HEK293 (cell line): Measurements from ENCODE around the gene DDI1.

ENCODE experiments used
- CTCF ChIA-PET: fragments of 350-600 bp; formaldehyde crosslinking; extraction: SDS; loops from one replicate; lab custom pipeline; 2021; ENCODE audit warnings: antibody characterized with exemption; lab: Yijun Ruan, JAX
- POLR2A ChIA-PET: fragments of 300-600 bp; formaldehyde crosslinking; extraction: SDS; loops from one replicate; lab custom pipeline; 2020; ENCODE audit warnings: antibody characterized with exemption, inconsistent platforms; lab: Yijun Ruan, JAX
- H3K27ac ChIP-seq: fragments of 200-500 bp; sonication (Bioruptor generic); 2 replicates; pipeline ENCODE4 v1.5.1; 2014; ENCODE audit warnings: low read depth, low read length, control low read depth, inconsistent platforms; ENCODE audit errors: extremely low read depth
- H3K36me3 ChIP-seq, 2 experiments: fragments of 200-500 bp in 1 of 2; sonication (Bioruptor generic) in 1 of 2; 1 replicate in 1 of 2; 2 replicates in 1 of 2; pipeline ENCODE4 v1.5.1; 2014 to 2017; ENCODE audit warnings: inconsistent platforms in 2 of 2, low read length in 2 of 2; ENCODE audit not compliant: control insufficient read depth in 2 of 2, insufficient read depth in 1 of 2
- H3K4me1 ChIP-seq: fragments of 200-500 bp; sonication (Bioruptor generic); 2 replicates; pipeline ENCODE4 v1.5.1; 2014; ENCODE audit warnings: mild to moderate bottlenecking, low read length, inconsistent platforms; ENCODE audit not compliant: control insufficient read depth, insufficient read depth
- H3K4me3 ChIP-seq: 2 replicates; pipeline ENCODE4 v1.5.1; 2011; ENCODE audit warnings: low read depth, mild to moderate bottlenecking, control low read depth, low read length, moderate library complexity
- H3K9me3 ChIP-seq: fragments of 200-500 bp; sonication (Bioruptor generic); 2 replicates; pipeline ENCODE4 v1.5.1; 2014; ENCODE audit warnings: low read depth, low read length, inconsistent platforms; ENCODE audit not compliant: control insufficient read depth, insufficient read depth
- AEBP2 ChIP-seq: fragments of 450-650 bp; formaldehyde crosslinking; IDR thresholded peaks from 2 replicates; pipeline ENCODE4 v1.5.1; 2016; ENCODE audit warnings: missing biosample characterization, missing genetic modification characterization, borderline replicate concordance
- FEZF1 ChIP-seq: fragments of 450-650 bp; formaldehyde crosslinking; IDR thresholded peaks from 2 replicates; pipeline ENCODE4 v1.5.1; 2016; ENCODE audit warnings: missing biosample characterization, missing genetic modification characterization
- KLF8 ChIP-seq: fragments of 450-650 bp; formaldehyde crosslinking; IDR thresholded peaks from 2 replicates; pipeline ENCODE4 v1.5.1; 2016; ENCODE audit warnings: missing biosample characterization, missing genetic modification characterization
- MEIS1 ChIP-seq: sonication (generic); formaldehyde crosslinking; IDR thresholded peaks from 2 replicates; pipeline ENCODE4 v1.8.1; 2022; ENCODE audit warnings: missing genetic modification reagents, mild to moderate bottlenecking, borderline replicate concordance
- SETDB1 ChIP-seq: IDR thresholded peaks from one replicate; pipeline ENCODE4 v1.6.1; 2017; ENCODE audit warnings: mild to moderate bottlenecking, low read length, moderate library complexity, mixed read lengths; ENCODE audit not compliant: insufficient read length
- SP2 ChIP-seq: fragments of 450-650 bp; formaldehyde crosslinking; IDR thresholded peaks from 2 replicates; pipeline ENCODE4 v1.5.1; 2016; ENCODE audit warnings: missing biosample characterization, missing genetic modification characterization
- YY2 ChIP-seq: fragments of 450-650 bp; formaldehyde crosslinking; IDR thresholded peaks from 2 replicates; pipeline ENCODE4 v1.5.1; 2016; ENCODE audit warnings: missing biosample characterization, missing genetic modification characterization
- ZBTB1 ChIP-seq: fragments of 450-650 bp; formaldehyde crosslinking; IDR thresholded peaks from 2 replicates; pipeline ENCODE4 v1.5.1; 2016; ENCODE audit warnings: missing biosample characterization, missing genetic modification characterization
- ZBTB17 ChIP-seq: fragments of 450-650 bp; formaldehyde crosslinking; IDR thresholded peaks from 2 replicates; pipeline ENCODE4 v1.5.1; 2016; ENCODE audit warnings: missing biosample characterization, missing genetic modification characterization
- ZNF10 ChIP-seq: fragments of 450-650 bp; formaldehyde crosslinking; IDR thresholded peaks from 2 replicates; pipeline ENCODE4 v1.5.1; 2017; ENCODE audit warnings: missing biosample characterization, missing genetic modification characterization
- ZNF155 ChIP-seq: fragments of 450-650 bp; formaldehyde crosslinking; IDR thresholded peaks from 2 replicates; pipeline ENCODE4 v1.5.1; 2016; ENCODE audit warnings: missing biosample characterization, missing genetic modification characterization
- ZNF174 ChIP-seq: fragments of 450-650 bp; formaldehyde crosslinking; IDR thresholded peaks from 2 replicates; pipeline ENCODE4 v1.5.0; 2017; ENCODE audit warnings: missing biosample characterization, mild to moderate bottlenecking, missing genetic modification characterization
- ZNF248 ChIP-seq: fragments of 450-650 bp; formaldehyde crosslinking; IDR thresholded peaks from 2 replicates; pipeline ENCODE4 v1.5.1; 2017; ENCODE audit warnings: missing biosample characterization, missing genetic modification characterization
- ZNF266 ChIP-seq: fragments of 450-650 bp; formaldehyde crosslinking; IDR thresholded peaks from 2 replicates; pipeline ENCODE4 v1.5.1; 2016; ENCODE audit warnings: missing biosample characterization, missing genetic modification characterization, low read depth
- ZNF280D ChIP-seq: fragments of 450-650 bp; formaldehyde crosslinking; IDR thresholded peaks from 2 replicates; pipeline ENCODE4 v1.5.1; 2016; ENCODE audit warnings: missing biosample characterization, missing genetic modification characterization
- ZNF341 ChIP-seq: fragments of 450-650 bp; formaldehyde crosslinking; IDR thresholded peaks from 2 replicates; pipeline ENCODE4; 2016; ENCODE audit warnings: low read depth, missing biosample characterization, missing genetic modification characterization
- ZNF350 ChIP-seq: fragments of 450-650 bp; formaldehyde crosslinking; IDR thresholded peaks from 2 replicates; pipeline ENCODE4 v1.5.0; 2017; ENCODE audit warnings: missing biosample characterization, mild to moderate bottlenecking, missing genetic modification characterization
- ZNF391 ChIP-seq: fragments of 450-650 bp; formaldehyde crosslinking; IDR thresholded peaks from 2 replicates; pipeline ENCODE4 v1.5.1; 2016; ENCODE audit warnings: low read depth, missing biosample characterization, missing genetic modification characterization, borderline replicate concordance
- ZNF423 ChIP-seq: fragments of 450-650 bp; formaldehyde crosslinking; IDR thresholded peaks from 2 replicates; pipeline ENCODE4 v1.5.1; 2016; ENCODE audit warnings: missing biosample characterization, missing genetic modification characterization
- ZNF514 ChIP-seq: fragments of 450-650 bp; formaldehyde crosslinking; IDR thresholded peaks from 2 replicates; pipeline ENCODE4 v1.5.1; 2016; ENCODE audit warnings: missing biosample characterization, missing genetic modification characterization
- ZNF561 ChIP-seq: fragments of 450-650 bp; IDR thresholded peaks from 2 replicates; pipeline ENCODE4 v1.5.1; 2018; ENCODE audit warnings: missing biosample characterization, missing genetic modification characterization, borderline replicate concordance
- ZNF580 ChIP-seq: fragments of 450-650 bp; formaldehyde crosslinking; IDR thresholded peaks from 2 replicates; pipeline ENCODE4 v1.5.1; 2016; ENCODE audit warnings: missing biosample characterization, missing genetic modification characterization
- ZNF704 ChIP-seq: fragments of 450-650 bp; formaldehyde crosslinking; IDR thresholded peaks from 2 replicates; pipeline ENCODE4 v1.5.1; 2016; ENCODE audit warnings: missing biosample characterization, missing genetic modification characterization
- ZNF776 ChIP-seq: fragments of 450-650 bp; formaldehyde crosslinking; IDR thresholded peaks from 2 replicates; pipeline ENCODE4 v1.5.0; 2017; ENCODE audit warnings: missing biosample characterization, missing genetic modification characterization, borderline replicate concordance

The DDI1 gene

GRCh38 chr11:103995896-103996295 is 40.5 kb upstream of the DDI1 start:
- H3K36me3 ChIP-seq, result no peaks in the 10 kb centered on the region
- no peak overlapping the region for H3K27ac ChIP-seq
- no peaks in the 10 kb centered on the region for H3K4me1 ChIP-seq
- ChIA-PET CTCF (no interaction called here), POLR2A (no interaction called here)
- no peaks in the 10 kb centered on the region for H3K9me3 ChIP-seq
- no peak for TF ChIP-seq SP2 (tag by site-specific recombination)
- TF ChIP-seq MEIS1 (CRISPR knock-in tag), result no peak
- no peak for TF ChIP-seq ZNF776 (tag by site-specific recombination)
- no peak for TF ChIP-seq ZNF248 (tag by site-specific recombination)
- TF ChIP-seq ZNF350 (tag by site-specific recombination), result no peak
- TF ChIP-seq KLF8, result no peak
- TF ChIP-seq ZNF155 (tag by site-specific recombination), result no peak
- TF ChIP-seq ZNF423 (tag by site-specific recombination), result no peak
- no peak for TF ChIP-seq ZBTB1 (tag by site-specific recombination)
- no peak for TF ChIP-seq ZNF561
- TF ChIP-seq ZNF514, result no peak
- TF ChIP-seq AEBP2, result no peak
- TF ChIP-seq ZNF704, result no peak
- TF ChIP-seq ZNF10 (tag by site-specific recombination), result no peak
- TF ChIP-seq ZNF391 (tag by site-specific recombination), result no peak
- TF ChIP-seq ZNF266, result no peak
- TF ChIP-seq SETDB1, result no peak
- no peak for TF ChIP-seq ZNF580
- H3K4me3 ChIP-seq, result no peak overlapping the region

- no peaks in the 10 kb centered on the region for H3K9me3 ChIP-seq
- ChIA-PET CTCF (no interaction called here), POLR2A (no interaction called here)
- H3K36me3 ChIP-seq, result no peaks in the 10 kb centered on the region
- TF ChIP-seq MEIS1 (CRISPR knock-in tag) (no peak), ZBTB17 (no peak), ZNF341 (no peak), FEZF1 (tag by site-specific recombination) (no peak), YY2 (tag by site-specific recombination) (no peak), ZNF174 (tag by site-specific recombination) (no peak), ZNF280D (tag by site-specific recombination) (no peak)
- no peak overlapping the region for H3K27ac ChIP-seq
- H3K4me3 ChIP-seq, result no peak overlapping the region
- no peaks in the 10 kb centered on the region for H3K4me1 ChIP-seq
Observed at GRCh38 chr11:103997082-103997481, 39.4 kb upstream of the DDI1 start.
